Pancreas (tissue), 10 donors: ENCODE measurements around the gene TNFAIP8L1. TPM values are rescaled to one million over a fixed set of nuclear protein-coding genes. Genes with fewer than 3 reads are reported as not detected.

Experiments
- ATAC-seq, 4 donors: fragments of 200-7000 bp; cut with Tn5 transposase; one replicate each; pipeline versions ENCODE4 v1.8.0 to v1.9.1; 2020; ENCODE audit warnings: mild to moderate bottlenecking in 4 of 4, moderate library complexity in 4 of 4
- DNase-seq, 6 donors: peaks; one replicate each; pipeline ENCODE4 v3.0.0-alpha.2; 2020
- FAIRE-seq: peaks from 2 replicates; lab custom pipeline; 2012; peaks lifted over from hg19 to GRCh38; lab: Jason Lieb, UNC
- H3K27ac ChIP-seq, 4 donors: fragments of 200-600 bp; sonication (generic); 1 replicate in 3 of 4; 2 replicates in 1 of 4; pipeline versions ENCODE4 v1.5.0 to v1.8.0; 2020
- H3K27me3 ChIP-seq, 4 donors: fragments of 200-600 bp; one replicate each; pipeline ENCODE4 v1.8.0; 2021
- H3K36me3 ChIP-seq, 3 donors: fragments of 200-600 bp; sonication (generic) in 1 of 3; one replicate each; pipeline versions ENCODE4 v1.5.0 to v1.8.0; 2020 to 2021
- H3K4me1 ChIP-seq, 3 donors: fragments of 200-600 bp; one replicate each; pipeline ENCODE4 v1.8.0; 2021
- H3K4me3 ChIP-seq, 4 donors: fragments of 200-600 bp; sonication (generic) in 2 of 4; one replicate each; pipeline versions ENCODE4 v1.5.0 to v1.8.0; 2020 to 2021
- H3K9me3 ChIP-seq, 4 donors: fragments of 200-600 bp; one replicate each; pipeline ENCODE4 v1.8.0; 2021
- WGBS, 2 donors: extraction: QIAGEN DNeasy Blood & Tissue Kit; methylation state at CpG; one replicate each; pipeline ENCODE4 v1.1.7; 2013; 5-methylcytosine and 5-hydroxymethylcytosine counted together
- intact Hi-C, 3 donors: fragments of 100-400 bp; cut with DNase I; formaldehyde crosslinking; loops; one replicate each; pipeline versions ENCODE4 v1.11.1 to v1.14.2; 2022
- polyA plus RNA-seq, 2 donors: library from polyadenylated mRNA; stranded (reverse); fragments of 200-250 nt; gene quantifications; one replicate each; pipeline ENCODE4 v1.2.3, GENCODE V29; 2013
- total RNA-seq, 6 donors: library from RNA; stranded (reverse); fragmentation: NEBNext Ultra II Directional in 4 of 6; extraction: Animal tissue kit (Norgen Biotek cat#: 25700) in 4 of 6; gene quantifications; one replicate each; pipeline versions ENCODE4 v1.2.1 to v1.2.4, GENCODE V29; 2021 to 2023
- TF ChIP-seq, protein P1 (sequence below), 4 donors: fragments of 200-600 bp; sonication (generic) in 3 of 4; IDR thresholded peaks; one replicate each; pipeline versions ENCODE4 v1.5.0 to v1.8.0; 2021; ENCODE audit warnings: antibody characterized with exemption in 4 of 4
- donor health status: healthy with polysubstance abuse.
- donor health status: DM: no; HTN: no; CAD: no; lungs with moderate emphysema.
- donor health status: DM: no; HTN: no; CAD: no.
- donor health status: control.
- donor health status: control.
- donor health status: Bipolar disorder and iron deficiency.
- donor health status: DM: yes; HTN: yes; CAD: no.
- donor health status: DM: no; HTN: no; CAD: no.
- donor health status: DM: no; HTN: no; CAD: no.
- donor health status: DM: yes; HTN: yes; CAD: no.

Gene TNFAIP8L1
- total and polyA plus RNA-seq, 8 donors: 1.2 to 3.6 (median 2.4) TPM

DNA sequence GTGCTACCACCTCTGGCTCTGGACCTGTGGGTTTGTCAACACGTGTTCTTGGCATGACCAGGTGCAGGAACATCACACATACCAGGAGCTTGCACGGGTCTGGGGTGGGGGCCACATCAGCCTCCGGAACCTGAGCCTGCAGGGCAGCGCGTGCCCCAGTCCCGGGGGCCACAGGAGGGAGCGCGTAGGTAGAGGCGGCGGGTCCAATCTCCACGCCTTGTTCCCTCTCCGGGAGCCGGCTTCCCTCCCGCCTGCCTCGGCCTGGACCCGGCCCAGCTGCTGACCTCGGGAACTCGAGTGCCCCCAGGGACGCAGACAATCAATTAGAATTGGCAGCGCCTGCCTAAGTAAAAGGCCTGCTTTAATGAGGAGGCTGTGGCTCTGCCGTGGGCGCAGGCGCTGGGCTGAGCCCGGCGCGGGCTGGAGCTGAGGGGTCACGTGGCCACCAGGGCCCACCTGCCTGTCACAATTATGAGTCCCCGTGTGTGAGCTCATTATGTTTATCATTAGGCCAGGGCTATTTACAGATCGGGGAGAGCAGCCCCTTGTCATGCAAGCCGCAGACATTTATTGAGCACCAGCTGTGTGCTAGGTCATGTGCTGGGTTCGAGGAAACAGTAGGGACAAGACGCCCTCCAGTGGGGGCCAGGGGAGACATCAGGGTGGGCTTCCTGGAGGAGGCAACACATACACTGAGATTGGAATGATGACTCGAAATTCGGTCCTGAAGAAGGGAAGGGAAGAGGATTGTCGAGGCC, 32.2 kb upstream of the TNFAIP8L1 start:
- Histone ChIP-seq H3K9me3 (no peaks in the 10 kb centered on the region), H3K36me3 (no peaks in the 10 kb centered on the region), H3K27ac (no peak overlapping the region), H3K4me1 (peaks cover 0 to 8% (median 5%) of the 10 kb centered on the region in 3 donors), H3K4me3 (peak overlapping the region in 1 of 4 donors; percentile 24), H3K27me3 (no peaks in the 10 kb centered on the region)
- TF ChIP-seq, protein P1, sequence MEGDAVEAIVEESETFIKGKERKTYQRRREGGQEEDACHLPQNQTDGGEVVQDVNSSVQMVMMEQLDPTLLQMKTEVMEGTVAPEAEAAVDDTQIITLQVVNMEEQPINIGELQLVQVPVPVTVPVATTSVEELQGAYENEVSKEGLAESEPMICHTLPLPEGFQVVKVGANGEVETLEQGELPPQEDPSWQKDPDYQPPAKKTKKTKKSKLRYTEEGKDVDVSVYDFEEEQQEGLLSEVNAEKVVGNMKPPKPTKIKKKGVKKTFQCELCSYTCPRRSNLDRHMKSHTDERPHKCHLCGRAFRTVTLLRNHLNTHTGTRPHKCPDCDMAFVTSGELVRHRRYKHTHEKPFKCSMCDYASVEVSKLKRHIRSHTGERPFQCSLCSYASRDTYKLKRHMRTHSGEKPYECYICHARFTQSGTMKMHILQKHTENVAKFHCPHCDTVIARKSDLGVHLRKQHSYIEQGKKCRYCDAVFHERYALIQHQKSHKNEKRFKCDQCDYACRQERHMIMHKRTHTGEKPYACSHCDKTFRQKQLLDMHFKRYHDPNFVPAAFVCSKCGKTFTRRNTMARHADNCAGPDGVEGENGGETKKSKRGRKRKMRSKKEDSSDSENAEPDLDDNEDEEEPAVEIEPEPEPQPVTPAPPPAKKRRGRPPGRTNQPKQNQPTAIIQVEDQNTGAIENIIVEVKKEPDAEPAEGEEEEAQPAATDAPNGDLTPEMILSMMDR (IDR thresholded peaks at IDR 0.05): no peak
- intact Hi-C loops: no loop called here
- FAIRE-seq (no peak), DNase-seq (peak; percentile 42 to 85 (median 70)), ATAC-seq (peak; percentile 80 to 92 (median 86))
- 8% methylated on average over 35 of the region's 35 CpGs for WGBS, 2 donors

DNA sequence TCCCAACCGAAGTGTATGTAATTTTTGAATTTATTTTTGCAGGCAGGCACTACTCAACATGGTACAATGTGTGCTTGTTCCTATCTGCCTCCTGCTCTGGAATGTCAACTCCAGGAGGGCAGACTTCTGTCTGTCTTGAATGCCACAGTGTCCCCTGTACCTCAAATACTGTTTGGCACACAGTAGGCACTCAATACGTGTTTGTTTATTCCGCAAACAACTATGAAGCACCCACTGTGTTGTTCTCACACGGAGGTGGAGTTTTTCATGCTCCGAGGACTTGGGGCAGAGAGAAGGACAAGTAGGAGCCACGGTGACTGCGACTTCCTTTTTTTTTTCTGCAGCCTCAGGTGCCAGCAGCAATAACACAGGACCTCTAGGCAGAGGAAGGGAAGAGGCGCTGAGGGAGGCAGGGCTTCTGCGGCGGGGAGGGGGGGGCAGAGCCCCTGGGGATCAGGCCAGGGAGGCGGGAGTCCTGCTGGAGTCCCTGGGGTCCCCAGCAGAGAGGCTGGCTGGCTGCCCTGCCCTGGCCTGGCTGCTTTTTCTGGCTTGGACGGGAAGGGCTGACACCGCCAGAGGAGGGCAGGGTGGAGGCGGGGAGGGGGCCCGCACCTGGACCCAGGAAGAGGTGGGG, 29.3 kb upstream of the TNFAIP8L1 start:
- intact Hi-C loops: no loop called here
- Histone ChIP-seq H3K9me3 (no peaks in the 10 kb centered on the region), H3K4me1 (peaks cover 0 to 8% (median 5%) of the 10 kb centered on the region in 3 donors), H3K27me3 (no peaks in the 10 kb centered on the region), H3K4me3 (no peak overlapping the region), H3K36me3 (no peaks in the 10 kb centered on the region), H3K27ac (peak overlapping the region in 1 of 4 donors; percentile 28)
- DNase-seq: peak in 4 of 6 donors; percentile 24 to 78 (median 32)
- TF ChIP-seq, protein P1 (IDR thresholded peaks at IDR 0.05): no peak
- no peak for FAIRE-seq
- WGBS, 2 donors: 15 to 19% methylated on average over 12 to 15 of the region's 15 CpGs
- ATAC-seq: peak in 3 of 4 donors; percentile 48 to 69 (median 65)

DNA sequence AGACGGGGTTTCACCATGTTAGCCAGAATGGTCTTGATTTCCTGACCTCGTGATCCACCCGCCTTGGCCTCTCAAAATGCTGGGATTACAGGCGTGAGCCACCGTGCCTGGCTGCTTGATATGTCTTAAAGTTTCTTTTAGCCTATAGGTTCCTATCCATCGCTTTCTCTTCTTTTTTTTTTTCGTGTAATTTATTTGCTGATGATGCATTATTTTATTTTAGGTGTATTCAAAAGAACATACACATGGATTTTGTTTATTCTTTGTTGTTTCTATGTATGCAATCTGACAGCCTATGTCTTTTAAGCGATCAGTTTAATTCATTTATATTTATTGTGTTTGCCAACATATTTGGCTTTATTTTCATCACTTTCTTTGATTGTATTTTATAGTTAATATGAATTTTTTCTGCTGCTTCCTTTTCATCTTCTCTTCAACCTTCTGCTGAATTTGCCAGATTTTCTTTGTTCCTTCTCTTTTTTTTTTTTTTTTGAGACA, 26.0 kb upstream of the TNFAIP8L1 start:
- WGBS, 2 donors: 88 to 90% methylated on average over 8 of the region's 8 CpGs
- FAIRE-seq (no peak), DNase-seq (no peak), ATAC-seq (no peak)
- H3K4me3 ChIP-seq: no peak overlapping the region
- H3K27ac ChIP-seq: no peak overlapping the region
- intact Hi-C loops: no loop called here
- peaks cover 0 to 4% (median 0%) of the 10 kb centered on the region in 3 donors for H3K4me1 ChIP-seq
- TF ChIP-seq, protein P1 (IDR thresholded peaks at IDR 0.05): no peak
- H3K27me3 ChIP-seq: no peaks in the 10 kb centered on the region
- H3K36me3 ChIP-seq: no peaks in the 10 kb centered on the region
- no peaks in the 10 kb centered on the region for H3K9me3 ChIP-seq

DNA sequence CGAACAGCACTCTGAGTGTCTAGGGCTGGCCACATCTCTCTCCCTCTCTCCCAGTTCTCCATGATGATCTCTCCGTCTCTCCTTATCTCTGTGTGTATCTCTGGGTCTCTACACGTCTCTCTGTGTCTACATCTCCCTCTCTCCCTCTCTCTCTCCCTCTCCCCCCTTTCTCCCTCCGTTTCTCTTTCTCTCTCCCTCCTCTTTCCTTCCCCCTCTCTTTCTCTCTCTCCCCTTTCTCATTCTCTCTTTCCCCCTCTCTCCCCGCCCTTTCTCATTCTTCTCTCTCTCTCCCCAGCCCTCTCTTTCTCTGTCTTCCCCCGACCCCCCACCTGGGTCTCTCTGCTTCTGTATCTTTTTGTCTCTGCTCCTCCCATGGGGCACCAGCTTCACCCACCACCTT, 21.3 kb upstream of the TNFAIP8L1 start:
- no peak for ATAC-seq
- H3K4me3 ChIP-seq: no peak overlapping the region
- DNase-seq: no peak
- no peaks in the 10 kb centered on the region for H3K4me1 ChIP-seq
- H3K27me3 ChIP-seq: no peaks in the 10 kb centered on the region
- intact Hi-C loops: no loop called here
- no peak for FAIRE-seq
- no peak overlapping the region for H3K27ac ChIP-seq
- no peaks in the 10 kb centered on the region for H3K9me3 ChIP-seq
- TF ChIP-seq, protein P1 (IDR thresholded peaks at IDR 0.05): no peak
- no peaks in the 10 kb centered on the region for H3K36me3 ChIP-seq
- WGBS, 2 donors: 43 to 46% methylated on average over 6 of the region's 6 CpGs
